Measurements from ENCODE around the gene UBTD2.

UBTD2 gene

DNA sequence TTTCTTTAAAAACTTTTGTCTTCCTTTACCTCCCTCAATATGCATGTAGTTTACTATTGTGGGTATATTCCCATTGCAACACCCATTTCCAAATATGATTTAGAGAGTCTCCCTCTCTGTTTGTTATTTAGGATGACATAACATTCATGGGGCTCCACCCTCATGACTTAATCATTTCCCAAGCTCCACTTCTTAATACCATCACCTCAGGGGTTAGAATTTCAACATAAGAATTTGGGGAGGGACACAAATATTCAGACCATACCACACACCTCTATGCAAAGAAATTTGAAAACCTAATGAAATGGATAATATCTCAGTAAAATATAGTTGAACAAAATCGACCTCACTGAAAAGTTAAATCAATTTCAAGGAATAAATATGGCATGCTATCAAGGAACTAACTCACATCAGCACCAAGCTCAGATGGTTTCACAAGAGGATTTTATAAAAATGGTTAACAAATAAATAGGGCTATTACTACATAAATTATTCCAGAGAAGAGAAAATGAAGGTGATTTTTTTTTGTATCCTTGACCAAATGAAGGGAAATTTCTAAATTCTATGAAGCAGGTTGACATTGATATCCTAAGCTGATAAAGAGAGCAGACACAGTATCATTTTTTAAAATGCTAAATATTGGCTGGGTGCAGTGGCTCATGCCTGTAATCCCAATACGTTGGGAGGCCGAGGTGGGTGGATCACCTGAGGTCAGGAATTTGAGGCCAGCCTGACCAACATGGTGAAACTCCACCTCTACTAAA, 20.2 kb upstream of the UBTD2 start:
- H3K4me3 ChIP-seq (ENCODE audit: low read depth, low read length), result no peak overlapping the region
- TF ChIP-seq, protein P1, sequence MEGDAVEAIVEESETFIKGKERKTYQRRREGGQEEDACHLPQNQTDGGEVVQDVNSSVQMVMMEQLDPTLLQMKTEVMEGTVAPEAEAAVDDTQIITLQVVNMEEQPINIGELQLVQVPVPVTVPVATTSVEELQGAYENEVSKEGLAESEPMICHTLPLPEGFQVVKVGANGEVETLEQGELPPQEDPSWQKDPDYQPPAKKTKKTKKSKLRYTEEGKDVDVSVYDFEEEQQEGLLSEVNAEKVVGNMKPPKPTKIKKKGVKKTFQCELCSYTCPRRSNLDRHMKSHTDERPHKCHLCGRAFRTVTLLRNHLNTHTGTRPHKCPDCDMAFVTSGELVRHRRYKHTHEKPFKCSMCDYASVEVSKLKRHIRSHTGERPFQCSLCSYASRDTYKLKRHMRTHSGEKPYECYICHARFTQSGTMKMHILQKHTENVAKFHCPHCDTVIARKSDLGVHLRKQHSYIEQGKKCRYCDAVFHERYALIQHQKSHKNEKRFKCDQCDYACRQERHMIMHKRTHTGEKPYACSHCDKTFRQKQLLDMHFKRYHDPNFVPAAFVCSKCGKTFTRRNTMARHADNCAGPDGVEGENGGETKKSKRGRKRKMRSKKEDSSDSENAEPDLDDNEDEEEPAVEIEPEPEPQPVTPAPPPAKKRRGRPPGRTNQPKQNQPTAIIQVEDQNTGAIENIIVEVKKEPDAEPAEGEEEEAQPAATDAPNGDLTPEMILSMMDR (IDR thresholded peaks at IDR 0.05; ENCODE audit: insufficient read depth, low read length, missing control alignments), result no peak
- CTCF ChIA-PET, result interaction anchor here (0.7 to 6.7 kb wide), 2 partner anchors 11 to 294 kb away, joined by 3 to 55 read pairs; no protein-coding TSS in a partner anchor
- POLR2A ChIA-PET, result no interaction called here
- DNase-seq (ENCODE audit: low read depth, low spot score), result no peak

DNA sequence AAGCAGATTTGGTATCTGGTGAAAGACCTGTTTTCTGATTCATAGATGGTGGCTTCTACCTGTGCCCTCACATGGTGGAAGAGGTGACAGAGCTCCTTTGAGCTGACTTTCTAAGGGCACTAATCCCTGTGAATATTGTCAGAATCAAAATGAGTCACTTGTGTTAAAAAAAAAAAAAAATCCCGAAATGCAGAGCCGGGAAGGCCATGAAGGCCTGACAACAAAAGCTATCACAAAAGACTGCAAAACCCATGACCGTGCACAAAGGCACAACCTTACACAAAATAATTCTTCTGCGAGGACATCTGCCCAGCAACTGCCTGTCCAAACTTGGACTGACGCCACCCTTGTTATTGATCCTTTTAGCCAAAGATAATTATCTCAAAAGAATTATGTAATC, 19.6 kb upstream of the UBTD2 start:
- CTCF ChIA-PET, result interaction anchor here (6.7 kb wide), 1 partner anchor 10 kb away, joined by 55 read pairs; no protein-coding TSS in a partner anchor
- POLR2A ChIA-PET, result no interaction called here
- H3K4me3 ChIP-seq (ENCODE audit: low read depth, low read length), result no peak overlapping the region
- DNase-seq (ENCODE audit: low read depth, low spot score), result no peak
- TF ChIP-seq, protein P1 (IDR thresholded peaks at IDR 0.05; ENCODE audit: insufficient read depth, low read length, missing control alignments), result no peak

DNA sequence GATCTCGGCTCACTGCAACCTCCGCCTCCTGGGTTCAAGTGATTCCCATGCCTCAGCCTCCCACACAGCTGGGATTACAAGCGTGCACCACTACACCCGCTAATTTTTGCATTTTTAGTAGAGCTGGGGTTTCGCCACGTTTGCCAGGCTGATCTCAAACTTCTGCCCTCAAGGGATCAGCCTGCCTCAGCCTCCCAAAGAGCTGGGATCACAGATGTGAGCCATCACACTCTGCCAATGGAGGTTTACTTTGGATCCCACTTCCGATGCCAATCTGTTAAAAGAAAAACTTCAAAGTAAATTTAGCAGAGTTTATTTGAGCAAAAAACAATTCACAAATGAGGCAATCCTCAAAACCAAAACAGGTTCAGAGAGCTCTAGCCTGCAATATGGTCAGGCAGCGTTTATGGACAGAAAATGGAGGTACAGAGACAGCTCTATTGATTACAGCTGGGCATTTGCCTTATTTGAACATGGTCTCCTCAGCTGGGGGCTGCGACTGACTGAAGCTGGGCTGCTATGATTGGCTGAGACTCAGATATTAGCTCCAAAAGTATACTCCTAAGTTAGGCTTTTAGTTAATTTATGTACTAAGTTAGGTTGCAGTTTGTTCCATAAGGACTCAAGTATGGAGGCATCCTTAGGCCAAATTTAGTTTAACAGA, 18.6 kb upstream of the UBTD2 start:
- CTCF ChIA-PET, result interaction anchor here (1.0 to 6.7 kb wide), 2 partner anchors 9 to 250 kb away, joined by 3 to 55 read pairs; no protein-coding TSS in a partner anchor
- DNase-seq (ENCODE audit: low read depth, low spot score), result no peak
- POLR2A ChIA-PET, result no interaction called here
- TF ChIP-seq, protein P1 (IDR thresholded peaks at IDR 0.05; ENCODE audit: insufficient read depth, low read length, missing control alignments), result no peak
- H3K4me3 ChIP-seq (ENCODE audit: low read depth, low read length), result no peak overlapping the region

DNA sequence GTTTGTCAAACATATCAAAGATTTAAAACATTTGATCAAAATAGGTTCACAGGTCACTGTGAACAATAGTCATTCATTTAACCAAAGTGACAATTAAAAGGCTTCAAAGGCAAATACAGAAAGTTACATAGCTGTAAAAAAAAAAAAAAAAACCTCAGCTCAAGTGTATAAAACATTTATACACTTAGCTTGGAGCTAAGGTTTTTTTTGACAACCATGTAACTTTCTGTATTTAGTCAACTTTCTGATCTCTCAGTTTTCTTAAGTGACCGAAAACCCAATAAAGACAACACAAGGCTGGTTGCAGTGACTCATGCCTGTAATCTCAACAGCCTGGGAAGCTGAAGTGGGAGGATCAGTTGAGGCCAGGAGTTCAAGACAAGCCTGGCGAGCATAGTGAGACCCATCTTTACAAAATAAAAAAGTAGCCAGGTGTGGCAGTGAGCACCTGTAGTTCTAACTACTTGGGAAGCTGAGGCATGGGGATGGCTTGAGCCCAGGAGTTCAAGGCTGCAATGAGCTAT, 16.4 kb upstream of the UBTD2 start:
- ChIA-PET POLR2A (no interaction called here), CTCF (interaction anchor here (0.6 to 1.1 kb wide), 3 partner anchors 8 to 293 kb away, joined by 3 read pairs; no protein-coding TSS in a partner anchor)
- TF ChIP-seq, protein P1 (IDR thresholded peaks at IDR 0.05; ENCODE audit: insufficient read depth, low read length, missing control alignments), result no peak
- DNase-seq (ENCODE audit: low read depth, low spot score), result no peak
- H3K4me3 ChIP-seq (ENCODE audit: low read depth, low read length), result no peak overlapping the region

DNA sequence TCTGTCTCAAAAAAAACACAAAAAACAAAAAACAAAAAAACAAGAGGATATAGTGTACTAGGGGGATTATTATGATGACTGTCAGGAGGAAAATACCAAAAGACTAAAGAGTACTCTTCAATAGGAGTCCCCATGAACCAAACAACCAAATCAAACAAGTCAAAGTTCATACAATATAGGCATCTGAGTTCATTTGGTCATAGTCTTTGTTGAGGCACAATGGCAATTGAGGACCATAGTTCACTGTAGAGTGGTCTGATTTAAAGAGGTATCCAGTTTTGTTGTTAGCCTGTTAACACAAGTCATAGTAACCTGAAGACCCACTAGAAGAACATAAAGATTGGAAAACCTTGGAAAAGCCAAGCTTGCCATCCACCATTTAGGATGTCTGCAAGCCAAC, 11.3 kb upstream of the UBTD2 start:
- H3K4me3 ChIP-seq (ENCODE audit: low read depth, low read length), result no peak overlapping the region
- ChIA-PET CTCF (interaction anchor here (0.7 to 5.8 kb wide), 6 partner anchors 10 to 383 kb away, joined by 4 to 55 read pairs (median 6); partner anchors contain the start of genes FBXW11 and STK10), POLR2A (no interaction called here)
- DNase-seq (ENCODE audit: low read depth, low spot score), result no peak
- TF ChIP-seq, protein P1 (IDR thresholded peaks at IDR 0.05; ENCODE audit: insufficient read depth, low read length, missing control alignments), result no peak

All from AG04449 (cell line).